Dedifferentiated amniotic fluid mesenchymal stem cell (primary cell): Measurements from ENCODE around the gene ACSM2B.
"Not testable (repeated sequence)": the region's sequence is repeated elsewhere in the genome, so short reads cannot be mapped to it uniquely, and the experiment has no call there.

Experiments
- DNase-seq: peaks from one replicate; pipeline ENCODE4 v3.0.0-alpha.2; 2016; ENCODE audit errors: extremely low spot score

ACSM2B gene

GRCh38 chr16:20532284-20532792 lies 43.8 kb downstream of the ACSM2B start:
- DNase-seq, result not testable (repeated sequence)

GRCh38 chr16:20531795-20532194 lies 44.4 kb downstream of the ACSM2B start:
- not testable (repeated sequence) for DNase-seq

- DNase-seq, result no peak
Measured at GRCh38 chr16:20520103-20520502, 56.1 kb downstream of the ACSM2B start.

DNA sequence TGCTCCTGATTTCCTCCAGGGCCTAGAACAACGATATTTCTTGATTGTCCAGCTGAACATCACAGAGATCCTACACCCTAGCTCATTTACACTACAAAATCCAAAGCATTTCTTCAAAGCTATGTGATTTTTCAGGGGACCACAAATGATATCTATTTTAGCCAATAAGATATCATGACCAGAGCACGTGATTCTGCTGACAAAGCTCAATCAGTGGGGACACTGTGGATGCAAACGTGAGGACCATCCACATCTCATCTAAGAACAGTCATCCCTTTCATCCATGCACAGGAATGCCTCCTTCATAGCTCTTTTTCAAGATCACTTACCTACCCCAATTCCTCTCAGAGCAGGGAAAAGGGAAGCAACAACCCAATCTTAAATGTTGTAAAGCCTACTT lies 56.9 kb downstream of the ACSM2B start:
- DNase-seq, result no peak

GRCh38 chr16:20517149-20517548 lies 59.0 kb downstream of the ACSM2B start:
- no peak for DNase-seq

DNA sequence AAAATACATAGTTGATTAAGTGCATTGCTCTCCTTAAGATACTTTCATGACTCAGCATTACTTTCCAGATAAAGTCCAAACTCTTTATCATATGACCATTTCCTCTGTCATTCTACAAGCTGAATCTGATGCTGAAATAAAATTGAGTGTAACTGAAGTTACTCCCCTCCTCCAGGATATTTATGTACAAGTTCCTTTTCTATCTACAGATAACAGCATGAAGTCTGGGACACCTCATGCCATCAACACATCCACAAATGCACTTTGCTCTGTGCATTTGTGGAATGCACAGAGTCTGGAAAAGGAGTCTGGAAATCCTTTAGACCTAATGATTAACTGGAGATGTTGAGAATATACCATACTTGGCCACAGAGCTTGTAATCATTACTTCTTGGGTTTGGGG lies 60.5 kb downstream of the ACSM2B start:
- DNase-seq, result no peak

DNA sequence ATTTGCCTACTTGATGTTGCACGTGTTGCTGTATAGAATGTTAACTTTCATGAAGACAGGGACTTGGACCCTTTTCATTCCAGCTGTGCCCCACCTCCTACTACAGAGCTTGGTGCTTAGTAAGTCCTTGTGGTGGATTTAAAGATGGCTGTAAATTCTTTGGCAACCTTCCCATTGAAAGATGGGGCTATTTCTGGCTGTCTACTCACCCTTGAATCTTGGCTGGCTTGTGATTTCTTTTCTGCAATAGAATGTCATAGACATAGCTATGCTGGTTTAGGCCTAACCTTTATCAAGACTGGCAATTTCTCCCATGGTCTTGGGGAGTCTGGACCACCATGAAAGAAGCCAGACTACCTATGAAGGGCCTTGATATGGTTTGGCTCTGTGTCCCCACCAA lies 65.8 kb downstream of the ACSM2B start:
- no peak for DNase-seq

DNA sequence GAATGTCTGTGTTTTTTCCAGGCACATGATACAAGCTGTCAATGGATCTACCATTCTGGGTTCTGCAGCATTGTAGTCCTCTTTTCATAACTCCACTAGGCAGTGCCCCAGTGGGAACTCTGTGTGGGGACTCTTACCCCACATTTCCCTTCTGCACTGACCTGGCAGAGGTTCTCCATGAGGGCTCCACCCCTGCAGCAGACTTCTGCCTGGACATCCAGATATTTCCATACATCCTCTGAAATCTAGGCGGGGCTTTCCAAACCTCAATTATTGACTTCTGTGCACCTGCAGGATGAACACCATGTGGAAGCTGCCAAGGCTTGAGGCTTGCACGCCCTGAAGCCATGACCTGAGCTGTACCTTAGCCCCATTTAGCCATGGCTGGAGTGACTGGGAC lies 68.9 kb downstream of the ACSM2B start:
- DNase-seq, result no peak

- DNase-seq, result no peak
Measured at GRCh38 chr16:20504418-20504817, 71.7 kb downstream of the ACSM2B start.

DNA sequence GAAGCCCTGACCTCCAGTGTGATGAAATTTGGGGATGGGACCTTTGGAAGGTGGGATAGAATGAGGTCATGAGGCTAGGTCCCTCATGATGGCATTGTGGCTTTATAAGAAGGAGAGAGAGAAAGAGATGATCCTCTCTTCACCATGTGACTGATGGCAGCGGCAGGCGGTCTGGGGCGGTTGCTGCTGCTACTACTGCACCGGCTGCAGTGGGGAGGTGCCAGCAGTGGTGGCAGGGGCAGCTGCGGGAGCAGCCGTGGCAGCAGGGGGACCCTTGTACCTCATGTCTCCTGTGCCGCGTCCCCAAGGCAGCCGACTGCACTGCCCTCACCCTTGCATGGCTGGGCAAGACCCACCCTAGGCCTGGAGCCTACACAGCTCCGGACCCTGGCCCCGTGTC lies 84.7 kb downstream of the ACSM2B start:
- not testable (repeated sequence) for DNase-seq

DNA sequence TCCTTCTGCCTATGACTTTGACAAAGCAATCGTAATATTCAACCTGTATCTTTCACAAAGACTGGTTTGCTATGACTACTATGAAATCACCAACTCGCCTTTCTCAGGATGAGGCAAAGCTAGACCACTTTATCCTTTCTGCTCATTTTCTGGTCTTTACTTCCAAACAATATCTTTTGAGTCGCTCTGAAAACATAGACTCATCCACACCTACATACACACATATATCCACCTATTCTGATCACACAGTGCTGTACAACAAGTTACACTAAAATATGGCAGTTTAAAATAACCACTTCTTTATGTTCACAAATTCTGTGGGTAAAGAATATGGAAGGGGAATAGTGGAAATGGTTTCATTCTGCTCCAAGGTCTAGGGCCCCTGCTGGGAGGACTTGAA lies 85.2 kb downstream of the ACSM2B start:
- DNase-seq, result not testable (repeated sequence)
